Measurements from ENCODE around the gene RASGRF1. TPM values are rescaled to one million over a fixed set of nuclear protein-coding genes. Genes with fewer than 3 reads are reported as not detected.

Gene RASGRF1
- total and polyA plus RNA-seq, 2 experiments from 2014 or later: 0.05 to 0.24 TPM

GRCh38 chr15:78921940-78922339 lies 168.6 kb downstream of the RASGRF1 start:
- H4K20me1 ChIP-seq (replicated peaks; ENCODE audit: insufficient read depth): no peaks in the 10 kb centered on the region; the same call in 1 of the 2 replicates
- ATAC-seq: no peak

More at GRCh38 chr15:78921940-78922339, 168.6 kb downstream of the RASGRF1 start:
- no peaks in the 10 kb centered on the region for H3K27me3 ChIP-seq (ENCODE audit: insufficient read depth)
- no peaks in the 10 kb centered on the region for H3K9me2 ChIP-seq (ENCODE audit: insufficient read depth)
- H3K4me2 ChIP-seq: no peak overlapping the region
- no peak overlapping the region for H3K4me3 Mint-ChIP-seq
- H3K4me3 ChIP-seq: no peak overlapping the region
- H3K27ac Mint-ChIP-seq: no peak overlapping the region
- no peak overlapping the region for H2AFZ ChIP-seq
- DNase-seq (ENCODE audit: low spot score): no peak
- H3K4me1 ChIP-seq (ENCODE audit: insufficient read depth): no peaks in the 10 kb centered on the region
- H3K79me2 ChIP-seq (replicated peaks; ENCODE audit: insufficient read depth): no peaks in the 10 kb centered on the region
- H3K27me3 Mint-ChIP-seq (ENCODE audit: insufficient read depth, low read depth, poor library complexity): peaks cover 4% of the 10 kb centered on the region
- no peaks in the 10 kb centered on the region for H3F3A ChIP-seq (replicated peaks; ENCODE audit: low read depth)
- H3K36me3 ChIP-seq (ENCODE audit: insufficient read depth): peaks cover 11% of the 10 kb centered on the region; the same call in 1 of the 2 replicates
- no peaks in the 10 kb centered on the region for H3K9me3 Mint-ChIP-seq
- H3K27ac ChIP-seq (ENCODE audit: low read depth): no peak overlapping the region
- peaks cover 42% of the 10 kb centered on the region for H3K36me3 Mint-ChIP-seq (ENCODE audit: low read depth)
- no peak for TF ChIP-seq REST (IDR thresholded peaks at IDR 0.05; ENCODE audit: unreplicated experiment)
- TF ChIP-seq EZH2 (IDR thresholded peaks at IDR 0.05; ENCODE audit: low read depth, unreplicated experiment): no peak
- no peak for TF ChIP-seq POLR2AphosphoS5 (IDR thresholded peaks at IDR 0.05; ENCODE audit: low read depth)
- no peak for TF ChIP-seq NANOG (IDR thresholded peaks at IDR 0.05; ENCODE audit: borderline replicate concordance)
- TF ChIP-seq STAT1 (IDR thresholded peaks at IDR 0.05; ENCODE audit: unreplicated experiment): no peak
- no peak for TF ChIP-seq CREB1 (CRISPR knock-in tag; IDR thresholded peaks at IDR 0.05; ENCODE audit: low read depth)
- TF ChIP-seq ZNF331 (CRISPR knock-in tag; IDR thresholded peaks at IDR 0.05; ENCODE audit: low read depth): no peak
- no peak for TF ChIP-seq ZNF462 (CRISPR knock-in tag; IDR thresholded peaks at IDR 0.05)
- H3K4me1 Mint-ChIP-seq: no peaks in the 10 kb centered on the region; the same call in 2 of the 3 replicates

Data from GM23338 (cell line).